GM12891 (cell line): ENCODE results near the gene SETD2.

Experiments used
- DNase-seq: peaks from one replicate; pipeline ENCODE4 v3.0.0; 2011; ENCODE audit warnings: low spot score; ENCODE audit not compliant: insufficient read length
- FAIRE-seq: peaks from 2 replicates; lab custom pipeline; 2011; peaks lifted over from hg19 to GRCh38; lab: Jason Lieb, UNC
- PAX5 ChIP-seq: IDR thresholded peaks from 2 replicates; pipeline ENCODE4 v1.6.1; 2011; ENCODE audit warnings: low read length, moderate library complexity, mild to moderate bottlenecking; ENCODE audit not compliant: insufficient read depth, severe bottlenecking
- POLR2A ChIP-seq: IDR thresholded peaks from 2 replicates; pipeline ENCODE4 v1.6.1; 2011; ENCODE audit warnings: low read depth, low read length, control low read depth
- POLR2AphosphoS5 ChIP-seq: IDR thresholded peaks from 2 replicates; pipeline ENCODE4 v1.6.1; 2011; ENCODE audit warnings: low read depth, low read length, control low read depth
- POU2F2 ChIP-seq: IDR thresholded peaks from 2 replicates; pipeline ENCODE4 v1.6.1; 2011; ENCODE audit warnings: low read depth, mild to moderate bottlenecking, control low read depth, low read length, moderate library complexity
- SPI1 ChIP-seq: IDR thresholded peaks from 2 replicates; pipeline ENCODE4 v1.6.1; 2011; ENCODE audit warnings: low read depth, low read length, control low read depth
- TAF1 ChIP-seq: IDR thresholded peaks from 2 replicates; pipeline ENCODE4 v1.6.1; 2011; ENCODE audit warnings: low read depth, low read length, control low read depth

The SETD2 gene

GRCh38 chr3:47016086-47016933 is 147.6 kb downstream of the SETD2 start:
- TF ChIP-seq POU2F2 (no peak), TAF1 (no peak), PAX5 (no peak)
- FAIRE-seq: no peak
- no peak for DNase-seq

DNA sequence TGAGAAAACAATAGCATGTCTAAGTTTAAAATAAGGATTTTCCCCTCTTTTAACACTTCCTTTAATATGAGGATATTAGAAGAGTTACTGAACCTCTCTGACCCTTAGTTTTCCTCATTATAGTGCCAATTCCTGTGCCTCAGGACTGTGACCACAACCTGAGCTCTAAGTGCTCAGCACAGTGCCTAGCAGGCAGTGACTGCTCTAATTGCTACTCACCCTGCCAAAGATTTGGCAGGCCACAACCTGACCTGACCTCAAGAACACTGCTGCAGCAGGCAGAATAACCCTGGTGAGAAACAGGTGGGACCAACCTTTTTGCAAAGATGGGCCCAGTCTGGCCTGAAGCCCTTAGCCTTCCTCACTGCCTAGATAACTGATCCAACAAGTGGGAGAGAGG is 148.8 kb downstream of the SETD2 start:
- no peak for DNase-seq
- TF ChIP-seq POLR2AphosphoS5 (0 out of 2 replicates have a peak, but pooled peaks have one; percentile 12), POLR2A (no peak)
- no peak for FAIRE-seq

GRCh38 chr3:47014036-47014435 is 149.9 kb downstream of the SETD2 start:
- DNase-seq: no peak
- no peak for FAIRE-seq
- TF ChIP-seq POLR2A (no peak), SPI1 (no peak), POU2F2 (no peak), PAX5 (no peak), TAF1 (no peak), POLR2AphosphoS5 (no peak)

GRCh38 chr3:47013231-47013630 is 150.7 kb downstream of the SETD2 start:
- DNase-seq (no peak), FAIRE-seq (no peak)
- no peak for TF ChIP-seq TAF1
- TF ChIP-seq POLR2A: no peak
- TF ChIP-seq SPI1: no peak
- TF ChIP-seq POLR2AphosphoS5: no peak
- no peak for TF ChIP-seq PAX5
- TF ChIP-seq POU2F2: no peak

DNA sequence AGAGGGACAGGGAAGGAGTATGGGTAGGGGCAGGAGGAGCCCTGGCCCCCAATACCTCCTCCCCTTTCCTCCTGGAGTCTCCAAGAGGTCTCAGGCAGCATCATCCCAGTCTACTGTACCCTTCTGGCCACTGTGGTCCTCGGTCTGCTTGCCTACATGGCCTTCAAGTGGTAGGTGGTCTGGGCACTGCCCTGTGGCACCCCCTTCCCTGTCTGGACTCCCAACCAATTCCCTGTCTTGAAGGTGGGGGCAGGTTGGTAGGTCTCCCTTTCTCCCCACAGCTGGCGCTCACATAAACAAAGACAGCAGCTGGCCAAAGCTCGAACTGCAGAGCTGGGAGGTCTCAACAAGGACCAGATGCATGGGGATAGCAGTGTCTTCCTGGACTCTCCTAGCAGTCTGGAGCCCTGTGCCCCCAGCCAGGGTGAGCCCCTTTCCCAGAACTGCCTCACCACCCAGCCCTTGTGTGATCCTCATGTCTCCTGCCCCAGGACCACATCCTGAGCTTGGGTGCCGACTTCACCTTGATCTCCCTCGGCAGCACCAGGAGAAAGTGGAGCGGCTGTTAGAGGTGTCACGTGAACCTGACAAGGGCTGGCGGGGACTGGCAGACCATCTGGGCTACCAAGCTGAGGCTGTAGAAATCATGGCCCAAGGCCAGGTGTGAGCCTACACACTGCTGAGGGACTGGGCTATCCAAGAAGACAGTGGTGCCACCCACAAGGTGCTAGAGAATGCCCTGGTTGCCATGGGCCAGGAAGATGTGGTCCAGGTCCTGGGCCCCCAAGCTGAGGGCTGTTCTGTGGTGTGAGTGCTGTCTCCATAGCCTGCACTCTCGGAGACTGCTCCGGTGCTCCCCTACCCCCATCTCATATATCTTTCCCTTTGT is 151.3 kb downstream of the SETD2 start:
- TF ChIP-seq POLR2A (no peak), SPI1 (no peak), TAF1 (no peak), POLR2AphosphoS5 (no peak; the same call in 1 of the 2 replicates), PAX5 (no peak), POU2F2 (no peak)
- FAIRE-seq (no peak), DNase-seq (no peak)

DNA sequence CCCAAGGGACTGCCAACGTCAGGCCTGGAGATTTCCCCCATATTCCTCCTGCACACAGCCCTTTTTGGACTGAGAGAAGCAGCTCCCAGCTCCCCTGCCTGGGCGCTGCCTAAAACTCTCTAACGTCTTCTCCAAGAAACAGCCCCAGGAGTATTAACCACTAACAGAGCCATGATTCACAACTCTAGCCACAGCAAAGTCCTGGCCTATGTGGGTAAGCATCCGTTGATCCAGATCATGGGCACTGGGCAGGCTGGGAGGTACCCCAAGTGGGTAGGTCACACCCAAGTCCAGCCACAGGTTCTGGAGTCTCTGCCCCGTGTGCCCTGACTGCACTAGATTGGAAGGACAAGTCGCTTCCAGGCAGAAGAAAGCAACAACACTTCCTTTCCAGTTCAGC is 152.5 kb downstream of the SETD2 start:
- FAIRE-seq: no peak

GRCh38 chr3:47010910-47011309 is 153.0 kb downstream of the SETD2 start:
- DNase-seq: no peak
- TF ChIP-seq PAX5 (no peak), SPI1 (no peak), POLR2AphosphoS5 (no peak), POU2F2 (no peak), TAF1 (no peak), POLR2A (no peak)
- FAIRE-seq: no peak

More for the DNA sequence above, 152.5 kb downstream of the SETD2 start:
- no peak for TF ChIP-seq TAF1
- no peak for TF ChIP-seq SPI1
- no peak for TF ChIP-seq POLR2A
- TF ChIP-seq POLR2AphosphoS5: no peak
- no peak for TF ChIP-seq POU2F2
- no peak for TF ChIP-seq PAX5
- no peak for DNase-seq

GRCh38 chr3:47010111-47010712 is 153.7 kb downstream of the SETD2 start:
- FAIRE-seq (peak; percentile 52), DNase-seq (no peak)
- TF ChIP-seq POU2F2 (0 out of 2 replicates have a peak, but pooled peaks have one; percentile 29), PAX5 (no peak)

GRCh38 chr3:47009225-47010110 is 154.4 kb downstream of the SETD2 start:
- FAIRE-seq (peak; percentile 96), DNase-seq (peak; percentile 97)
- TF ChIP-seq POU2F2 (0 out of 2 replicates have a peak, but pooled peaks have one; percentile 12), POLR2AphosphoS5 (peak; percentile 55), POLR2A (no peak), TAF1 (no peak)
